ENCODE results near the gene CBFA2T3. TPM values are rescaled to one million over a fixed set of nuclear protein-coding genes. Genes with fewer than 3 reads are reported as not detected.

The CBFA2T3 gene
- polyA plus RNA-seq, 4 donors = 1.8 to 3.6 (median 3.5) TPM

GRCh38 chr16:88853325-88853941 lies 123.6 kb downstream of the CBFA2T3 start:
- no peak for DNase-seq (ENCODE audit: low read depth in 4 of 4, low spot score in 2 of 4)

GRCh38 chr16:88851616-88852015 lies 125.4 kb downstream of the CBFA2T3 start:
- no peak for DNase-seq (ENCODE audit: low read depth in 4 of 4, low spot score in 2 of 4)

GRCh38 chr16:88850531-88851199 lies 126.3 kb downstream of the CBFA2T3 start:
- no peak for DNase-seq (ENCODE audit: low read depth in 4 of 4, low spot score in 2 of 4)

GRCh38 chr16:88848557-88848956 lies 128.4 kb downstream of the CBFA2T3 start:
- no peak for DNase-seq (ENCODE audit: low read depth in 4 of 4, low spot score in 2 of 4)

GRCh38 chr16:88847654-88848053 lies 129.4 kb downstream of the CBFA2T3 start:
- DNase-seq (ENCODE audit: low read depth in 4 of 4, low spot score in 2 of 4) = no peak

- no peak for DNase-seq (ENCODE audit: low read depth in 4 of 4, low spot score in 2 of 4)
Observed at GRCh38 chr16:88846088-88846487, 130.9 kb downstream of the CBFA2T3 start.

- no peak for DNase-seq (ENCODE audit: low read depth in 4 of 4, low spot score in 2 of 4)
Observed at GRCh38 chr16:88844419-88845036, 132.5 kb downstream of the CBFA2T3 start.

GRCh38 chr16:88843256-88843655 lies 133.8 kb downstream of the CBFA2T3 start:
- no peak for DNase-seq (ENCODE audit: low read depth in 4 of 4, low spot score in 2 of 4)

GRCh38 chr16:88842806-88843205 lies 134.2 kb downstream of the CBFA2T3 start:
- DNase-seq (ENCODE audit: low read depth in 4 of 4, low spot score in 2 of 4) = no peak

GRCh38 chr16:88842308-88842756 lies 134.7 kb downstream of the CBFA2T3 start:
- DNase-seq (ENCODE audit: low read depth in 4 of 4, low spot score in 2 of 4) = no peak

- DNase-seq (ENCODE audit: low read depth in 4 of 4, low spot score in 2 of 4) = no peak
Observed at GRCh38 chr16:88841521-88842307, 135.3 kb downstream of the CBFA2T3 start.

- DNase-seq (ENCODE audit: low read depth in 4 of 4, low spot score in 2 of 4) = no peak
Observed at GRCh38 chr16:88840600-88841215, 136.3 kb downstream of the CBFA2T3 start.

GRCh38 chr16:88839745-88840599 lies 137.0 kb downstream of the CBFA2T3 start:
- no peak for DNase-seq (ENCODE audit: low read depth in 4 of 4, low spot score in 2 of 4)

GRCh38 chr16:88839026-88839529 lies 137.9 kb downstream of the CBFA2T3 start:
- no peak for DNase-seq (ENCODE audit: low read depth in 4 of 4, low spot score in 2 of 4)

GRCh38 chr16:88838566-88838965 lies 138.4 kb downstream of the CBFA2T3 start:
- DNase-seq (ENCODE audit: low read depth in 4 of 4, low spot score in 2 of 4) = no peak

- DNase-seq (ENCODE audit: low read depth in 4 of 4, low spot score in 2 of 4) = no peak
Observed at GRCh38 chr16:88837806-88838205, 139.2 kb downstream of the CBFA2T3 start.

GRCh38 chr16:88836791-88837190 lies 140.2 kb downstream of the CBFA2T3 start:
- no peak for DNase-seq (ENCODE audit: low read depth in 4 of 4, low spot score in 2 of 4)

GRCh38 chr16:88835818-88836217 lies 141.2 kb downstream of the CBFA2T3 start:
- no peak for DNase-seq (ENCODE audit: low read depth in 4 of 4, low spot score in 2 of 4)

GRCh38 chr16:88835383-88835782 lies 141.6 kb downstream of the CBFA2T3 start:
- no peak for DNase-seq (ENCODE audit: low read depth in 4 of 4, low spot score in 2 of 4)

GRCh38 chr16:88834670-88835069 lies 142.3 kb downstream of the CBFA2T3 start:
- DNase-seq (ENCODE audit: low read depth in 4 of 4, low spot score in 2 of 4) = no peak

Measured in left renal cortex interstitium (tissue), 4 donors.